Duodenal mucosa (tissue), 2 donors: Measurements from ENCODE around the gene KCNG1.

Experiments
- H3K27ac ChIP-seq: one replicate; pipeline ENCODE4 v1.7.0; 2013; ENCODE audit warnings: low read depth, low read length
- H3K27me3 ChIP-seq, 2 donors: one replicate each; pipeline ENCODE4 v1.7.0; 2013; ENCODE audit warnings: low read length in 2 of 2, control low read depth in 1 of 2; ENCODE audit not compliant: insufficient read depth in 2 of 2, control insufficient read depth in 1 of 2
- H3K36me3 ChIP-seq, 2 donors: one replicate each; pipeline ENCODE4 v1.7.0; 2013; ENCODE audit warnings: low read length in 2 of 2, control low read depth in 1 of 2; ENCODE audit not compliant: insufficient read depth in 2 of 2, control insufficient read depth in 1 of 2
- H3K4me1 ChIP-seq, 2 donors: one replicate each; pipeline ENCODE4 v1.7.0; 2013; ENCODE audit warnings: low read length in 2 of 2, control low read depth in 1 of 2; ENCODE audit not compliant: insufficient read depth in 2 of 2, control insufficient read depth in 1 of 2
- H3K4me3 ChIP-seq, 2 donors: one replicate each; pipeline ENCODE4 v1.7.0; 2013; ENCODE audit warnings: low read length in 2 of 2, low read depth in 1 of 2
- H3K9ac ChIP-seq, 2 donors: one replicate each; pipeline ENCODE4 v1.7.0; 2013; ENCODE audit warnings: low read length in 2 of 2, low read depth in 1 of 2
- H3K9me3 ChIP-seq, 2 donors: one replicate each; pipeline ENCODE4 v1.7.0; 2013; ENCODE audit warnings: low read length in 2 of 2, control low read depth in 1 of 2; ENCODE audit not compliant: control insufficient read depth in 1 of 2

The KCNG1 gene

GRCh38 chr20:50975701-50976330 is 47.1 kb downstream of the KCNG1 start:
- Histone ChIP-seq H3K27me3 (no peaks in the 10 kb centered on the region), H3K27ac (no peak overlapping the region), H3K9ac (no peak overlapping the region), H3K4me1 (peaks cover 0 to 6% of the 10 kb centered on the region in 2 donors), H3K4me3 (no peak overlapping the region), H3K9me3 (no peaks in the 10 kb centered on the region), H3K36me3 (no peaks in the 10 kb centered on the region)

GRCh38 chr20:50969912-50970311 is 53.0 kb downstream of the KCNG1 start:
- Histone ChIP-seq H3K27ac (no peak overlapping the region), H3K27me3 (no peaks in the 10 kb centered on the region), H3K36me3 (no peaks in the 10 kb centered on the region), H3K9ac (no peak overlapping the region), H3K4me3 (no peak overlapping the region), H3K9me3 (no peaks in the 10 kb centered on the region), H3K4me1 (no peaks in the 10 kb centered on the region)

GRCh38 chr20:50969435-50969834 is 53.5 kb downstream of the KCNG1 start:
- no peaks in the 10 kb centered on the region for H3K4me1 ChIP-seq
- no peaks in the 10 kb centered on the region for H3K27me3 ChIP-seq
- H3K9me3 ChIP-seq, result no peaks in the 10 kb centered on the region
- H3K4me3 ChIP-seq, result no peak overlapping the region
- no peaks in the 10 kb centered on the region for H3K36me3 ChIP-seq
- no peak overlapping the region for H3K9ac ChIP-seq
- no peak overlapping the region for H3K27ac ChIP-seq

GRCh38 chr20:50968289-50968688 is 54.6 kb downstream of the KCNG1 start:
- no peak overlapping the region for H3K27ac ChIP-seq

GRCh38 chr20:50967586-50967985 is 55.3 kb downstream of the KCNG1 start:
- Histone ChIP-seq H3K27ac (no peak overlapping the region), H3K4me3 (no peak overlapping the region), H3K9me3 (no peaks in the 10 kb centered on the region), H3K36me3 (no peaks in the 10 kb centered on the region), H3K4me1 (peaks cover 4 to 6% of the 10 kb centered on the region in 2 donors), H3K27me3 (no peaks in the 10 kb centered on the region), H3K9ac (no peak overlapping the region)

More at GRCh38 chr20:50968289-50968688, 54.6 kb downstream of the KCNG1 start:
- Histone ChIP-seq H3K4me1 (peaks cover 0 to under 1% of the 10 kb centered on the region in 2 donors), H3K9ac (no peak overlapping the region), H3K36me3 (no peaks in the 10 kb centered on the region), H3K9me3 (no peaks in the 10 kb centered on the region), H3K27me3 (no peaks in the 10 kb centered on the region), H3K4me3 (no peak overlapping the region)

GRCh38 chr20:50959543-50960126 is 63.3 kb downstream of the KCNG1 start:
- Histone ChIP-seq H3K4me1 (peaks cover 30 to 33% of the 10 kb centered on the region in 2 donors), H3K27me3 (no peaks in the 10 kb centered on the region), H3K36me3 (peaks cover 6 to 9% of the 10 kb centered on the region in 2 donors), H3K4me3 (peak overlapping the region; percentile 93 to 96), H3K27ac (no peak overlapping the region), H3K9ac (peak overlapping the region in 1 of 2 donors; percentile 97), H3K9me3 (no peaks in the 10 kb centered on the region)

- Histone ChIP-seq H3K4me1 (peaks cover 30 to 33% of the 10 kb centered on the region in 2 donors), H3K9me3 (no peaks in the 10 kb centered on the region), H3K36me3 (peaks cover 9 to 13% of the 10 kb centered on the region in 2 donors), H3K27me3 (no peaks in the 10 kb centered on the region), H3K4me3 (peak within 1 kb of the TSS; percentile 93 to 96), H3K9ac (peak within 1 kb of the TSS; percentile 88 to 97), H3K27ac (peak within 1 kb of the TSS; percentile 71)
Measured at GRCh38 chr20:50958615-50959542, 64.0 kb downstream of the KCNG1 start, which contains the start of gene MOCS3. TSS of gene MOCS3 (plus strand) at chr20:50958818. CDS start at chr20:50958843, 25 bp downstream.

GRCh38 chr20:50957798-50958614 is 64.9 kb downstream of the KCNG1 start, which contains the start of gene DPM1:
TSS of gene DPM1 (minus strand) at chr20:50958532. CDS start at chr20:50958523, 9 bp downstream.
- H3K9ac ChIP-seq, result peak within 1 kb of the TSS; percentile 88 to 97
- H3K4me3 ChIP-seq, result peak within 1 kb of the TSS; percentile 93 to 96
- peaks cover 29% of the 10 kb centered on the region in 2 donors for H3K4me1 ChIP-seq
- peaks cover 13 to 19% of the 10 kb centered on the region in 2 donors for H3K36me3 ChIP-seq
- H3K27ac ChIP-seq, result peak within 1 kb of the TSS; percentile 71
- no peaks in the 10 kb centered on the region for H3K27me3 ChIP-seq
- H3K9me3 ChIP-seq, result no peaks in the 10 kb centered on the region

- Histone ChIP-seq H3K9ac (peak overlapping the region; percentile 88 to 97), H3K27ac (no peak overlapping the region), H3K27me3 (no peaks in the 10 kb centered on the region), H3K36me3 (peaks cover 12 to 21% of the 10 kb centered on the region in 2 donors), H3K4me3 (peak overlapping the region; percentile 93 to 96), H3K9me3 (no peaks in the 10 kb centered on the region), H3K4me1 (peaks cover 26 to 27% of the 10 kb centered on the region in 2 donors)
Measured at GRCh38 chr20:50957276-50957675, 65.6 kb downstream of the KCNG1 start.
